Measurements from ENCODE around the gene PDCD11.

DNA sequence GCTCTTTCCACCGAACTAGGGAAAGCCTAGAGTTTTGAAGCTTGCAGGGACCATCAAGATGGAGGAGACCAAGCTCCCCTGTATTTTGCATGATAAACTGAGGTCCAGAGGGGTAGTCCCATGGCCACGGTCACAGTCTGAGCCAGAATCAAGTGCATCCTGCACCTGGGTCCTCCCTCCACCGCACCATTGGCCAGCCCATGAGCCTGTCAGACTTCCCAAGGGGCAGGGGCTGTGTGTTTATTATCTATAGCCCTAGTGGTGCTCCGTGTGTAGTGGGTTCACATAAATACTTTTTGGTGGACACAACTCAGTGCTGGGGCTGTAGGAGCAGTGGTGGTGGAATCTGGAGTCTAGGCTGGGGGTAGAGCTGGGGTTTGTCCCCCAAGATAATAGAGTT, 79.0 kb downstream of the PDCD11 start:
- TF ChIP-seq, protein P1, sequence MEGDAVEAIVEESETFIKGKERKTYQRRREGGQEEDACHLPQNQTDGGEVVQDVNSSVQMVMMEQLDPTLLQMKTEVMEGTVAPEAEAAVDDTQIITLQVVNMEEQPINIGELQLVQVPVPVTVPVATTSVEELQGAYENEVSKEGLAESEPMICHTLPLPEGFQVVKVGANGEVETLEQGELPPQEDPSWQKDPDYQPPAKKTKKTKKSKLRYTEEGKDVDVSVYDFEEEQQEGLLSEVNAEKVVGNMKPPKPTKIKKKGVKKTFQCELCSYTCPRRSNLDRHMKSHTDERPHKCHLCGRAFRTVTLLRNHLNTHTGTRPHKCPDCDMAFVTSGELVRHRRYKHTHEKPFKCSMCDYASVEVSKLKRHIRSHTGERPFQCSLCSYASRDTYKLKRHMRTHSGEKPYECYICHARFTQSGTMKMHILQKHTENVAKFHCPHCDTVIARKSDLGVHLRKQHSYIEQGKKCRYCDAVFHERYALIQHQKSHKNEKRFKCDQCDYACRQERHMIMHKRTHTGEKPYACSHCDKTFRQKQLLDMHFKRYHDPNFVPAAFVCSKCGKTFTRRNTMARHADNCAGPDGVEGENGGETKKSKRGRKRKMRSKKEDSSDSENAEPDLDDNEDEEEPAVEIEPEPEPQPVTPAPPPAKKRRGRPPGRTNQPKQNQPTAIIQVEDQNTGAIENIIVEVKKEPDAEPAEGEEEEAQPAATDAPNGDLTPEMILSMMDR (IDR thresholded peaks at IDR 0.05; ENCODE audit: poor library complexity, severe bottlenecking): no peak
- TF ChIP-seq TAF1 (IDR thresholded peaks at IDR 0.05; ENCODE audit: low read depth): no peak
- no peak for TF ChIP-seq EZH2 (IDR thresholded peaks at IDR 0.05; ENCODE audit: borderline replicate concordance, insufficient read depth, low read length, poor library complexity, severe bottlenecking)
- TF ChIP-seq, protein P2, sequence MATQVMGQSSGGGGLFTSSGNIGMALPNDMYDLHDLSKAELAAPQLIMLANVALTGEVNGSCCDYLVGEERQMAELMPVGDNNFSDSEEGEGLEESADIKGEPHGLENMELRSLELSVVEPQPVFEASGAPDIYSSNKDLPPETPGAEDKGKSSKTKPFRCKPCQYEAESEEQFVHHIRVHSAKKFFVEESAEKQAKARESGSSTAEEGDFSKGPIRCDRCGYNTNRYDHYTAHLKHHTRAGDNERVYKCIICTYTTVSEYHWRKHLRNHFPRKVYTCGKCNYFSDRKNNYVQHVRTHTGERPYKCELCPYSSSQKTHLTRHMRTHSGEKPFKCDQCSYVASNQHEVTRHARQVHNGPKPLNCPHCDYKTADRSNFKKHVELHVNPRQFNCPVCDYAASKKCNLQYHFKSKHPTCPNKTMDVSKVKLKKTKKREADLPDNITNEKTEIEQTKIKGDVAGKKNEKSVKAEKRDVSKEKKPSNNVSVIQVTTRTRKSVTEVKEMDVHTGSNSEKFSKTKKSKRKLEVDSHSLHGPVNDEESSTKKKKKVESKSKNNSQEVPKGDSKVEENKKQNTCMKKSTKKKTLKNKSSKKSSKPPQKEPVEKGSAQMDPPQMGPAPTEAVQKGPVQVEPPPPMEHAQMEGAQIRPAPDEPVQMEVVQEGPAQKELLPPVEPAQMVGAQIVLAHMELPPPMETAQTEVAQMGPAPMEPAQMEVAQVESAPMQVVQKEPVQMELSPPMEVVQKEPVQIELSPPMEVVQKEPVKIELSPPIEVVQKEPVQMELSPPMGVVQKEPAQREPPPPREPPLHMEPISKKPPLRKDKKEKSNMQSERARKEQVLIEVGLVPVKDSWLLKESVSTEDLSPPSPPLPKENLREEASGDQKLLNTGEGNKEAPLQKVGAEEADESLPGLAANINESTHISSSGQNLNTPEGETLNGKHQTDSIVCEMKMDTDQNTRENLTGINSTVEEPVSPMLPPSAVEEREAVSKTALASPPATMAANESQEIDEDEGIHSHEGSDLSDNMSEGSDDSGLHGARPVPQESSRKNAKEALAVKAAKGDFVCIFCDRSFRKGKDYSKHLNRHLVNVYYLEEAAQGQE (IDR thresholded peaks at IDR 0.05; ENCODE audit: borderline replicate concordance): no peak
- TF ChIP-seq EP300 (conservative IDR thresholded peaks at IDR 0.05; ENCODE audit: poor library complexity, severe bottlenecking): no peak
- TF ChIP-seq POLR2AphosphoS5 (IDR thresholded peaks at IDR 0.05): no peak
- no peak for TF ChIP-seq RAD21 (conservative IDR thresholded peaks at IDR 0.05)
- no peak for TF ChIP-seq MXI1 (conservative IDR thresholded peaks at IDR 0.05; ENCODE audit: poor library complexity, severe bottlenecking)
